ENCODE data around the gene OXTR. TPM values are rescaled to one million over a fixed set of nuclear protein-coding genes. Genes with fewer than 3 reads are reported as not detected.

The OXTR gene
- total RNA-seq, 1 donor from 2014 or later = 3.9 TPM

DNA sequence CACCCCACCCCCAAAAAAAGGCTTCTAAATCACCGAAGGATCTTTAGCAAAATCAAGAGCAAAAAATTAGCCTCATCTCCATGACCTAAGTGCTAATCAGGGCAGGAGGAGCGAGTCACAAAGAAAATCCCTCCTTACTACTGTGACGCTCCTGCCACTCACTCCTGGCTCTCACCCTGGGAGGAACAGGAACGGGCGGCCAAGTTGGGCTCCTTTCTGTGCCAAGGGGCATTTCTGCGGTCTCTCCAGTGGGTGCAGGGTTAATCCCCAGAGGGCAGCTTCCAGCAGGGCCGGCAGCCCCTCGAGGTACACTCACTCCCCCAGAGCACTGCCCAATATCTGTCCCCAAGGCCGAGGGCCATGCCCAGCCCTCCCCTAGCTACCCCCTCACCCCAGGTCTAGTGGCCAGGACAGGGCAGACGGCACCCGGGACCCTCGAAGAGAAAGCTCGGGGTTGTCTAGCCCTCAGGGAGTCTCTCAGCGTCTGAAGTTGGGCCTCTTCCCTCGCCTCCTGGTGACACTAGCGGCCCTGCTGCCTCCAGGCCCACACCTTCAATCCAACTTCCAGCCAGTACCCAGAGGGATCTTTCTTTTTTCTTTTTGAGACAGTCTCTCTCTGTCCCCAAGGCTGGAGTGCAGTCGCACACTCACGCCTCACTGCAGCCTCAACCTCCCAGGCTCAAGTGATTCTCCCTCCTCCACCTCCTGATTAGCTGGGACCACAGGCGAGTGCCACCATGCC, 35.1 kb downstream of the OXTR start:
- Histone ChIP-seq H3K9ac (no peak overlapping the region), H3K4me1 (no peaks in the 10 kb centered on the region), H3K79me2 (ENCODE audit: low read depth) (no peaks in the 10 kb centered on the region), H3K27ac (no peak overlapping the region), H3K36me3 (no peaks in the 10 kb centered on the region), H3K9me3 (ENCODE audit: low read depth) (no peaks in the 10 kb centered on the region), H3K4me2 (no peak overlapping the region), H2AFZ (replicated peaks) (no peak overlapping the region), H3F3A (ENCODE audit: low read depth) (no peaks in the 10 kb centered on the region), H3K4me3 (no peak overlapping the region), H4K20me1 (ENCODE audit: low read depth) (no peaks in the 10 kb centered on the region), H3K27me3 (no peaks in the 10 kb centered on the region)
- Mint-ChIP-seq H3K27me3 (ENCODE audit: insufficient read depth, low read depth) (peaks cover 7% of the 10 kb centered on the region), H3K36me3 (no peaks in the 10 kb centered on the region), H3K4me1 (peaks cover 11% of the 10 kb centered on the region), H3K4me3 (no peak overlapping the region), H3K9me3 (no peaks in the 10 kb centered on the region), H3K27ac (peak overlapping the region; percentile 40)
- DNase-seq (ENCODE audit: low spot score) = no peak
- no peak for TF ChIP-seq EZH2phosphoT487 (IDR thresholded peaks at IDR 0.05)
- TF ChIP-seq, protein P1, sequence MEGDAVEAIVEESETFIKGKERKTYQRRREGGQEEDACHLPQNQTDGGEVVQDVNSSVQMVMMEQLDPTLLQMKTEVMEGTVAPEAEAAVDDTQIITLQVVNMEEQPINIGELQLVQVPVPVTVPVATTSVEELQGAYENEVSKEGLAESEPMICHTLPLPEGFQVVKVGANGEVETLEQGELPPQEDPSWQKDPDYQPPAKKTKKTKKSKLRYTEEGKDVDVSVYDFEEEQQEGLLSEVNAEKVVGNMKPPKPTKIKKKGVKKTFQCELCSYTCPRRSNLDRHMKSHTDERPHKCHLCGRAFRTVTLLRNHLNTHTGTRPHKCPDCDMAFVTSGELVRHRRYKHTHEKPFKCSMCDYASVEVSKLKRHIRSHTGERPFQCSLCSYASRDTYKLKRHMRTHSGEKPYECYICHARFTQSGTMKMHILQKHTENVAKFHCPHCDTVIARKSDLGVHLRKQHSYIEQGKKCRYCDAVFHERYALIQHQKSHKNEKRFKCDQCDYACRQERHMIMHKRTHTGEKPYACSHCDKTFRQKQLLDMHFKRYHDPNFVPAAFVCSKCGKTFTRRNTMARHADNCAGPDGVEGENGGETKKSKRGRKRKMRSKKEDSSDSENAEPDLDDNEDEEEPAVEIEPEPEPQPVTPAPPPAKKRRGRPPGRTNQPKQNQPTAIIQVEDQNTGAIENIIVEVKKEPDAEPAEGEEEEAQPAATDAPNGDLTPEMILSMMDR (IDR thresholded peaks at IDR 0.05) = no peak
- TF ChIP-seq EZH2 (IDR thresholded peaks at IDR 0.05) = no peak

DNA sequence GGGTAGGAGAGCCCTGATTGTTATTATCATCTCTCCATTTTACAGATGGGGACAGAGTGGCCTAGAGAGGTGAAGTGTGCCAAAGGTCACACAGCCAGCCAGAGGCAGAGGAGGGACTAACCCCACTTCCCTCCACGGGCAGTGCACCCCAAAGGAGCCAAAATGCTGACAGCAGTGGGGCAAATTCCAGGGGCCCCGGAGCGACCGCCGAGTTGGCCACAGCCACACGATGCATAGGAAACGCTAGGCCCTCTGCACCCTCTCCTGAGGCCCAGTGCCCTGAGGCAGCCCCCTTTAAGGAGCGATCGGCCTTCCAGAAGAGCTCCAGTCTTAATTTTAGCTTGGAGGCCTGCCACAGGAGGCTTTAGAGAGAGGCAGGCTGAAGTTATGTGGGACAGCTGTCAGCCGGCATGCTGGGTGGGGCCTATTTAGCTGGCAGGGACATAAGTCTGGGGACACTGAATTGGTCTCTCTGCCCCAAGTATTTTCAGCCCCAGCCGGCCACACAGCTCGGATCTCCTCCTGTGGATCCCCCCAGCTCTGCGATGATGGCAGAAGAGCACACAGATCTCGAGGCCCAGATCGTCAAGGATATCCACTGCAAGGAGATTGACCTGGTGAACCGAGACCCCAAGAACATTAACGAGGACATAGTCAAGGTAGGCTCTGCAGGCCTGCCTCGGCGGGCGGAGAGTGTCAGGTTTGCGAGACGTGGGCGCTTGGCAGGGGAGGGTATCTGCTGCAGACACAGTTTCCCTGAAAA, 35.9 kb downstream of the OXTR start, which contains the start of gene CAV3:
Gene CAV3, plus strand, starts transcription at position 471 of the 763 bp plus-strand sequence. Its CDS starts 75 bp downstream, at position 546.
- H3K4me2 ChIP-seq = no peak within 1 kb of the TSS
- Mint-ChIP-seq H3K9me3 (no peaks in the 10 kb centered on the region), H3K36me3 (no peaks in the 10 kb centered on the region), H3K4me1 (peaks cover 11% of the 10 kb centered on the region), H3K27ac (peak within 1 kb of the TSS; percentile 40), H3K4me3 (no peak within 1 kb of the TSS), H3K27me3 (ENCODE audit: insufficient read depth, low read depth) (peaks cover 7% of the 10 kb centered on the region)
- TF ChIP-seq EZH2 (IDR thresholded peaks at IDR 0.05) (no peak), EZH2phosphoT487 (IDR thresholded peaks at IDR 0.05) (no peak)
- TF ChIP-seq, protein P1 (IDR thresholded peaks at IDR 0.05) = no peak
- H3K9ac ChIP-seq = no peak within 1 kb of the TSS
- no peaks in the 10 kb centered on the region for H3K9me3 ChIP-seq (ENCODE audit: low read depth)
- no peak within 1 kb of the TSS for H3K27ac ChIP-seq
- H4K20me1 ChIP-seq (ENCODE audit: low read depth) = no peaks in the 10 kb centered on the region
- no peaks in the 10 kb centered on the region for H3F3A ChIP-seq (ENCODE audit: low read depth)
- H3K4me1 ChIP-seq = no peaks in the 10 kb centered on the region
- no peak for DNase-seq (ENCODE audit: low spot score)
- H2AFZ ChIP-seq (replicated peaks) = no peak within 1 kb of the TSS
- no peaks in the 10 kb centered on the region for H3K36me3 ChIP-seq
- H3K79me2 ChIP-seq (ENCODE audit: low read depth) = no peaks in the 10 kb centered on the region
- H3K4me3 ChIP-seq = no peak within 1 kb of the TSS
- H3K27me3 ChIP-seq = no peaks in the 10 kb centered on the region

DNA sequence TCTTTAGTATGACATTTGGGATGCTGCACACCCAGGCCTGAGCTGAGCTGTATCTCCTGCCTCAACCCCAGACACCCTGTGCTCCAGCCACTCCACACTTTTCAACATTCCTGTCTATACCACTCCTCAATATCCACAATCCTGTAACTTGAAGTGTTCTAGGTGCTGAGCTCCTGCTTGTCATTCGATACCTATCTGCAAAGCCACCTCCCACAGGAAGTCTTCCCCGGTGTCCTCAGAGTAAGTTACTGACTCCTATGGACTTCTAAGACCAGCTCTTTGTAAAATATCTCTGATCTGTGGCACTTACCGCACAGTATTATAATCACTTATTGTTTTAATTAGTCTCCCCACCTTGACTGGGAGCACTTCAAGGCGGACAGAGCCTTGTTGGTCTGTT, 37.0 kb downstream of the OXTR start:
- TF ChIP-seq EZH2 (IDR thresholded peaks at IDR 0.05) (no peak), EZH2phosphoT487 (IDR thresholded peaks at IDR 0.05) (no peak)
- TF ChIP-seq, protein P1 (IDR thresholded peaks at IDR 0.05) = no peak
- H3K4me1 ChIP-seq = no peaks in the 10 kb centered on the region
- no peaks in the 10 kb centered on the region for H3K9me3 ChIP-seq (ENCODE audit: low read depth)
- H3K79me2 ChIP-seq (ENCODE audit: low read depth) = no peaks in the 10 kb centered on the region
- Mint-ChIP-seq H3K36me3 (no peaks in the 10 kb centered on the region), H3K4me3 (no peak overlapping the region), H3K27ac (no peak overlapping the region), H3K9me3 (peaks cover 2% of the 10 kb centered on the region), H3K27me3 (ENCODE audit: insufficient read depth, low read depth) (peaks cover 7% of the 10 kb centered on the region), H3K4me1 (peaks cover 13% of the 10 kb centered on the region)
- no peak overlapping the region for H3K4me3 ChIP-seq
- no peaks in the 10 kb centered on the region for H4K20me1 ChIP-seq (ENCODE audit: low read depth)
- no peak for DNase-seq (ENCODE audit: low spot score)
- H3K27ac ChIP-seq = no peak overlapping the region
- no peaks in the 10 kb centered on the region for H3F3A ChIP-seq (ENCODE audit: low read depth)
- no peak overlapping the region for H3K9ac ChIP-seq
- H3K27me3 ChIP-seq = no peaks in the 10 kb centered on the region
- no peak overlapping the region for H3K4me2 ChIP-seq
- H2AFZ ChIP-seq (replicated peaks) = no peak overlapping the region
- H3K36me3 ChIP-seq = no peaks in the 10 kb centered on the region

Data from neural progenitor cell (in vitro differentiated cells).